GM12878 (cell line): ENCODE data around the gene TPRA1. TPM values are rescaled to one million over a fixed set of nuclear protein-coding genes. Genes with fewer than 3 reads are reported as not detected.
A peak's percentile ranks its signal among the peaks of the same experiment; 100 is the strongest.

Experiments
- ATAC-seq: fragments of 200-7000 bp; cut with Tn5 transposase; 3 replicates; pipeline ENCODE4 v1.9.1; 2020; ENCODE audit warnings: mild to moderate bottlenecking, moderate library complexity
- BruUV-seq: library from RNA; stranded (reverse); fragments of 400-500 nt; replicated peaks from 2 replicates; lab custom pipeline; 2021; lab: Mats Ljungman, UMichigan
- CTCF ChIA-PET: fragments of 300-600 bp; sonication (Branson Sonifier 250); formaldehyde crosslinking; extraction: SDS; loops from one replicate; lab custom pipeline; 2021; ENCODE audit warnings: inconsistent platforms; lab: Yijun Ruan, JAX
- POLR2A ChIA-PET: fragments of 350-600 bp; formaldehyde crosslinking; extraction: SDS; loops from one replicate; lab custom pipeline; 2021; ENCODE audit warnings: inconsistent platforms; lab: Charles Lee
- RAD21 ChIA-PET: fragments of 300-600 bp; sonication (Branson Sonifier 250); formaldehyde crosslinking; loops from one replicate; lab custom pipeline; 2023; ENCODE audit warnings: antibody characterized with exemption; ENCODE audit not compliant: unreplicated experiment; lab: Charles Lee
- SMC1A ChIA-PET: fragments of 300-600 bp; sonication (Branson Sonifier 250); formaldehyde crosslinking; loops from one replicate; lab custom pipeline; 2023; ENCODE audit not compliant: unreplicated experiment, uncharacterized antibody; lab: Charles Lee
- DNase-seq: peaks from one replicate; pipeline ENCODE4 v3.0.0-alpha.2; 2011; ENCODE audit warnings: low read depth, low spot score
- FAIRE-seq: peaks from 3 replicates; lab custom pipeline; 2011; peaks lifted over from hg19 to GRCh38; lab: Jason Lieb, UNC
- H2AFZ ChIP-seq: 2 replicates; pipeline ENCODE4 v1.6.0; 2011; ENCODE audit warnings: low read depth, low read length, control low read depth; ENCODE audit not compliant: control insufficient read depth
- H3K27ac ChIP-seq: 2 replicates; pipeline ENCODE4 v1.5.1; 2011; ENCODE audit warnings: control low read depth; ENCODE audit not compliant: control insufficient read depth, insufficient read depth
- H3K27me3 ChIP-seq, 2 experiments: replicated peaks in 1 of 2; 2 replicates each; pipeline versions ENCODE4 v1.6.0 to v1.6.1; 2011; ENCODE audit warnings: low read length in 1 of 2; ENCODE audit not compliant: control insufficient read depth in 2 of 2, insufficient read depth in 2 of 2
- H3K36me3 ChIP-seq, 2 experiments: 2 replicates each; pipeline ENCODE4 v1.5.1; 2011; ENCODE audit warnings: low read length in 1 of 2; ENCODE audit not compliant: control insufficient read depth in 2 of 2, insufficient read depth in 2 of 2
- H3K4me1 ChIP-seq: 2 replicates; pipeline ENCODE4 v1.6.1; 2011; ENCODE audit warnings: mild to moderate bottlenecking, low read length, moderate library complexity, mixed read lengths; ENCODE audit not compliant: control insufficient read depth, insufficient read depth
- H3K4me2 ChIP-seq: 2 replicates; pipeline ENCODE4 v1.6.0; 2011; ENCODE audit warnings: control low read depth; ENCODE audit not compliant: control insufficient read depth, insufficient read depth
- H3K4me3 ChIP-seq: fragments of 200-600 bp; sonication (generic); 2 replicates; pipeline ENCODE4 v1.5.1; 2016
- H3K79me2 ChIP-seq: 2 replicates; pipeline ENCODE4 v1.6.0; 2011; ENCODE audit warnings: low read length; ENCODE audit not compliant: control insufficient read depth, insufficient read depth
- H3K9ac ChIP-seq: 2 replicates; pipeline ENCODE4 v1.8.0; 2011; ENCODE audit warnings: low read length, control low read depth, mixed read lengths; ENCODE audit not compliant: control insufficient read depth, insufficient read depth
- H3K9me3 ChIP-seq: replicated peaks from 3 replicates; pipeline ENCODE4 v1.5.1; 2011; ENCODE audit warnings: mild to moderate bottlenecking, low read length; ENCODE audit not compliant: control insufficient read depth, insufficient read depth
- H4K20me1 ChIP-seq: 2 replicates; pipeline ENCODE4 v1.6.0; 2011; ENCODE audit not compliant: control insufficient read depth, insufficient read depth
- BACH1 ChIP-seq: fragments of 450-650 bp; IDR thresholded peaks from 2 replicates; pipeline ENCODE4 v1.6.1; 2017; ENCODE audit warnings: mild to moderate bottlenecking, borderline replicate concordance
- BCL11A ChIP-seq: IDR thresholded peaks from 2 replicates; pipeline ENCODE4 v1.6.1; 2011; ENCODE audit warnings: low read depth, low read length
- CHD1 ChIP-seq: IDR thresholded peaks from 2 replicates; pipeline ENCODE4 v1.6.1; 2012; ENCODE audit warnings: low read depth, low read length, improper control_type of control experiment
- CREB1 ChIP-seq: IDR thresholded peaks from 2 replicates; pipeline ENCODE4 v1.6.1; 2012; ENCODE audit warnings: low read depth, mild to moderate bottlenecking, inconsistent platforms
- EED ChIP-seq: sonication (generic); IDR thresholded peaks from 2 replicates; pipeline ENCODE4 v1.6.1; 2016; ENCODE audit warnings: antibody characterized with exemption, low read depth
- IKZF1 ChIP-seq: fragments of 450-650 bp; conservative IDR thresholded peaks from 2 replicates; pipeline ENCODE4 v1.6.1; 2017; ENCODE audit warnings: antibody characterized with exemption, mild to moderate bottlenecking
- IRF5 ChIP-seq: fragments of 450-650 bp; IDR thresholded peaks from 2 replicates; pipeline ENCODE4 v1.6.1; 2017; ENCODE audit warnings: borderline replicate concordance
- MEF2A ChIP-seq: IDR thresholded peaks from 2 replicates; pipeline ENCODE4 v1.6.1; 2011; ENCODE audit warnings: low read depth, mild to moderate bottlenecking, low read length, moderate library complexity; ENCODE audit not compliant: insufficient read depth
- NFXL1 ChIP-seq: fragments of 450-650 bp; IDR thresholded peaks from 2 replicates; pipeline ENCODE4 v1.6.1; 2017; ENCODE audit warnings: antibody characterized with exemption, mild to moderate bottlenecking, borderline replicate concordance
- NFYA ChIP-seq: IDR thresholded peaks from 2 replicates; pipeline ENCODE4 v1.6.1; 2011; ENCODE audit warnings: low read depth, mild to moderate bottlenecking, low read length, improper control_type of control experiment, borderline replicate concordance
- NRF1 ChIP-seq: conservative IDR thresholded peaks from 2 replicates; pipeline ENCODE4 v1.6.1; 2011; ENCODE audit warnings: mild to moderate bottlenecking, low read depth, low read length, improper control_type of control experiment
- PML ChIP-seq: IDR thresholded peaks from 2 replicates; pipeline ENCODE4 v1.6.1; 2012; ENCODE audit warnings: low read length, inconsistent platforms
- STAT1 ChIP-seq: fragments of 450-650 bp; conservative IDR thresholded peaks from 2 replicates; pipeline ENCODE4 v1.6.1; 2014; ENCODE audit warnings: antibody characterized with exemption, mild to moderate bottlenecking
- SUPT20H ChIP-seq: IDR thresholded peaks from 2 replicates; pipeline ENCODE4 v1.6.1; 2011; ENCODE audit warnings: low read depth, mild to moderate bottlenecking, low read length, moderate library complexity, borderline replicate concordance; ENCODE audit not compliant: control insufficient read depth
- TCF7 ChIP-seq: IDR thresholded peaks from 2 replicates; pipeline ENCODE4 v1.6.1; 2014; ENCODE audit warnings: antibody characterized with exemption, borderline replicate concordance
- WRNIP1 ChIP-seq: IDR thresholded peaks from 2 replicates; pipeline ENCODE4 v1.6.1; 2011; ENCODE audit warnings: low read depth, low read length, improper control_type of control experiment, borderline replicate concordance
- YY1 ChIP-seq: IDR thresholded peaks from 2 replicates; pipeline ENCODE4 v1.6.1; 2011; ENCODE audit warnings: low read depth, mild to moderate bottlenecking, low read length
- ZBTB33 ChIP-seq: fragments of 450-650 bp; IDR thresholded peaks from 2 replicates; pipeline ENCODE4 v1.6.1; 2017; ENCODE audit warnings: mild to moderate bottlenecking
- whole genome bisulfite sequencing: methylation state at CpG from one replicate; pipeline ENCODE4 v1.1.6; 2016; ENCODE audit warnings: low lambda C conversion rate; ENCODE audit not compliant: insufficient replicate concordance, insufficient coverage; ENCODE audit errors: missing lambda C conversion rate; 5-methylcytosine and 5-hydroxymethylcytosine counted together
- in situ Hi-C: fragments of 300-500 bp; cut with MboI; formaldehyde crosslinking; loops from 9 replicates; pipeline ENCODE4 v1.14.3; 2018; ENCODE audit warnings: mixed read lengths
- intact Hi-C: fragments of 100-400 bp; cut with micrococcal nuclease; formaldehyde crosslinking; loops from one replicate; pipeline ENCODE4 v1.14.2; 2022; ENCODE audit not compliant: unreplicated experiment
- polyA plus RNA-seq, 11 experiments: library from polyadenylated mRNA; depleted of rRNA in 4 of 11; unstranded in 6 of 11; stranded (reverse) in 5 of 11; fragments of >200 nt; fragmentation: Nextera tagmentation in 4 of 11; fragmentation: Illumina TruSeq in 1 of 11; extraction: Ambion mirVana in 4 of 11; extraction: Trizol in 1 of 11; gene quantifications; 1 replicate in 1 of 11; 2 replicates in 10 of 11; pipeline versions ENCODE4 v1.2.1 to v1.2.3, GENCODE V29; 2011 to 2016; ENCODE audit warnings: inconsistent platforms in 2 of 11, missing spikeins in 2 of 11, low read depth in 1 of 11
- total RNA-seq, 4 experiments: library from RNA; depleted of rRNA in 3 of 4; stranded (reverse); fragments of >200 nt in 3 of 4; fragmentation: Illumina TruSeq in 1 of 4; extraction: Trizol in 1 of 4; gene quantifications; 2 replicates each; pipeline versions ENCODE4 v1.2.1 to v1.2.3, GENCODE V29; 2013 to 2021

Gene TPRA1
- total and polyA plus RNA-seq, 10 of the 15 experiments (the other 5 are each of a cell fraction or from before 2014, with no cell fraction given): 1.8 to 39.6 (median 26.6) TPM

GRCh38 chr3:127598841-127599570, 8.5 kb upstream of the TPRA1 start (continued):
- TF ChIP-seq BCL11A (no peak), WRNIP1 (no peak), NFYA (no peak), IRF5 (no peak), CHD1 (no peak), IKZF1 (no peak), EED (no peak)

GRCh38 chr3:127597020-127597771, 6.7 kb upstream of the TPRA1 start:
- Histone ChIP-seq H3K9ac (peak overlapping the region; percentile 99), H3K4me3 (peak overlapping the region; percentile 59), H4K20me1 (no peaks in the 10 kb centered on the region), H3K4me2 (peak overlapping the region; percentile 86), H3K36me3 (peaks cover 3 to 12% of the 10 kb centered on the region in 2 experiments), H3K4me1 (peaks cover 12% of the 10 kb centered on the region; the same call in 1 of the 2 replicates), H3K27ac (peak overlapping the region; percentile 91), H3K79me2 (peaks cover 45% of the 10 kb centered on the region), H3K9me3 (no peaks in the 10 kb centered on the region), H3K27me3 (no peaks in the 10 kb centered on the region), H2AFZ (peak overlapping the region; percentile 74)
- CTCF ChIA-PET: interaction anchor here (0.9 to 4.5 kb wide), 5 partner anchors 8 to 49 kb away, joined by 3 to 33 read pairs (median 5); no protein-coding TSS in a partner anchor
- no peak for FAIRE-seq
- SMC1A ChIA-PET: interaction anchor here (1.0 to 2.3 kb wide), 5 partner anchors 9 to 224 kb away, joined by 3 to 7 read pairs (median 5); partner anchors contain the start of gene MGLL
- 26% methylated on average over 12 of the region's 12 CpGs for WGBS
- RAD21 ChIA-PET: interaction anchor here (0.9 to 3.0 kb wide), 8 partner anchors 8 to 247 kb away, joined by 3 to 11 read pairs (median 4); partner anchors contain the start of gene MGLL
- ATAC-seq: peak; percentile 23
- no peak for DNase-seq
- in situ Hi-C loops (no loop called here), intact Hi-C loops (loop anchor here (5.0 kb wide), 1 partner anchor 155 kb away; no protein-coding TSS in a partner anchor)
- POLR2A ChIA-PET: interaction anchor here (0.5 to 3.5 kb wide), 9 partner anchors 9 to 459 kb away, joined by 3 to 39 read pairs (median 4); no protein-coding TSS in a partner anchor
- TSS peak; percentile 90 for BruUV-seq
- TF ChIP-seq PML: peak; percentile 30; the same call in 1 of the 2 replicates
- TF ChIP-seq SUPT20H: no peak
- no peak for TF ChIP-seq MEF2A
- TF ChIP-seq CREB1: 0 out of 2 replicates have a peak, but pooled peaks have one; percentile 4
- TF ChIP-seq YY1: peak; percentile 39; the same call in 1 of the 2 replicates
- no peak for TF ChIP-seq ZBTB33
- TF ChIP-seq NRF1: no peak
- 0 out of 2 replicates have a peak, but pooled peaks have one; percentile 12 for TF ChIP-seq BACH1
- no peak for TF ChIP-seq NFXL1
- TF ChIP-seq STAT1: no peak
- no peak for TF ChIP-seq TCF7
